Choroid plexus epithelial cell (primary cell): ENCODE results near the gene IL11RA.

ENCODE experiments used
- DNase-seq: peaks from one replicate; pipeline ENCODE4 v3.0.0-alpha.2; 2010; ENCODE audit warnings: low read depth
- H3K4me3 ChIP-seq: 2 replicates; pipeline ENCODE4 v1.5.1; 2011; ENCODE audit warnings: low read depth, mild to moderate bottlenecking, control low read depth, low read length, moderate library complexity
- TF ChIP-seq, protein P1 (sequence below): conservative IDR thresholded peaks from 2 replicates; pipeline ENCODE4 v1.5.1; 2011; ENCODE audit warnings: low read depth, mild to moderate bottlenecking, control low read depth, inconsistent platforms, low read length, moderate library complexity

Gene IL11RA

DNA sequence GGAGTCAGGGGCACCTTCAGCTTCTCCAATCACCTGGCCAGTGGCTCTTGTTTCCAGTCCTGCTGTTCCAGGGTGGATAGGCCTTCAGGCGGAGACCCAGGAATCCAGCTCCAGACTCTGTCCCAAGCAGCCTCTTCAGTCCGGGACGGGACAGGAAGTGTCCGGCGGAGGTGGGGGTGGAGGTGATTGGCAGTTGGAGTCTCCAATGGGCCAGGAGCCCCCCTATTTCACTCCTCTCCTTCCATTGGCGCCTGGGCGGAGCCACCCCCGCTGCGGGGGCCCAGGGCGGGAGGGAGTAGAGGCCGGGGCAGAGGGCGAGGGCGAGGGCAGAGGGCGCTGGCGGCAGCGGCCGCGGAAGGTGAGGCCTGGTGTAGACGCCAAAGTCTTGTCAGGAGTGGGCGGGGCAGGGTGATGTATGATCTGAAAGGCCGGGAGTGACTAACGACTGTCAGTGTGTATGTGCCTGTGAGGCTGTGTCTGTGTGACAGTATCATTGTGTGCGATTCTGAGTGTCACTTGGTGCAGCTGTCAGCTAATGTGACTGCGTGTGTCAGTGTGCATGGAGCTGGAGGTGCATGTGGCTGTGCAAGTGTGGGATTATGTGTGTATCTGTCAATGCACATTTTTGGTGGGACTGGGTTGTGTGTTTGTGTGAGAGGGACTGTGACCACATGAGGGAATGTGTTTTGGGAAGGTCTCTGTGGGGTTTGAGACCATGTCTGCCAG is at the start of gene IL11RA:
TSS of gene IL11RA (plus strand) at position 310 of the 726 bp plus-strand sequence. CDS start 3,033 bp downstream, outside the sequence.
- DNase-seq = peak; percentile 83
- TF ChIP-seq, protein P1, sequence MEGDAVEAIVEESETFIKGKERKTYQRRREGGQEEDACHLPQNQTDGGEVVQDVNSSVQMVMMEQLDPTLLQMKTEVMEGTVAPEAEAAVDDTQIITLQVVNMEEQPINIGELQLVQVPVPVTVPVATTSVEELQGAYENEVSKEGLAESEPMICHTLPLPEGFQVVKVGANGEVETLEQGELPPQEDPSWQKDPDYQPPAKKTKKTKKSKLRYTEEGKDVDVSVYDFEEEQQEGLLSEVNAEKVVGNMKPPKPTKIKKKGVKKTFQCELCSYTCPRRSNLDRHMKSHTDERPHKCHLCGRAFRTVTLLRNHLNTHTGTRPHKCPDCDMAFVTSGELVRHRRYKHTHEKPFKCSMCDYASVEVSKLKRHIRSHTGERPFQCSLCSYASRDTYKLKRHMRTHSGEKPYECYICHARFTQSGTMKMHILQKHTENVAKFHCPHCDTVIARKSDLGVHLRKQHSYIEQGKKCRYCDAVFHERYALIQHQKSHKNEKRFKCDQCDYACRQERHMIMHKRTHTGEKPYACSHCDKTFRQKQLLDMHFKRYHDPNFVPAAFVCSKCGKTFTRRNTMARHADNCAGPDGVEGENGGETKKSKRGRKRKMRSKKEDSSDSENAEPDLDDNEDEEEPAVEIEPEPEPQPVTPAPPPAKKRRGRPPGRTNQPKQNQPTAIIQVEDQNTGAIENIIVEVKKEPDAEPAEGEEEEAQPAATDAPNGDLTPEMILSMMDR = no peak
- peak within 1 kb of the TSS; percentile 38 for H3K4me3 ChIP-seq

- TF ChIP-seq, protein P1 = peak; percentile 94
- peak; percentile 82 for DNase-seq
- H3K4me3 ChIP-seq = no peak overlapping the region
Observed at GRCh38 chr9:34603610-34604231, 48.3 kb upstream of the IL11RA start.

GRCh38 chr9:34606190-34606589 is 45.8 kb upstream of the IL11RA start:
- DNase-seq = no peak
- TF ChIP-seq, protein P1 = no peak
- H3K4me3 ChIP-seq = no peak overlapping the region

DNA sequence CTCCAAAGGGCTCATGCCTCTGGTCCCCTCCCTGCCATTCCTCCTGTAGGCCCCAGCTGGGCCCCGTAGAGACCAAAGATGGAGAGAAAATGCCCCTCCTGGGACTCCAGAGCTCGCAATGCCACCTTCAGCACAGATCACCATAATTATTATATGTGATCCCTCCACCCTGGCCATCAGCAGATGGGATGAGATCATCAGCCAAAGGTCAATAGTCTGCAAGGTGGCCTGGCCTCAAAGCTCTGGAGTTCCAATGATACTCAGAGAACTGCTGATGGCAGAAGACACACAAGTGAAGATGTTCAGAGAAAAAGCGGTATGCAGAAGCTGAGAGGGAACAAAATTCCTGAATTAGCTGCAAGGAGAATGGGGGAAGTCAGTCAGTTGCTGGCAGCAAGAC is 45.1 kb upstream of the IL11RA start:
- DNase-seq = no peak
- TF ChIP-seq, protein P1 = no peak
- no peak overlapping the region for H3K4me3 ChIP-seq

DNA sequence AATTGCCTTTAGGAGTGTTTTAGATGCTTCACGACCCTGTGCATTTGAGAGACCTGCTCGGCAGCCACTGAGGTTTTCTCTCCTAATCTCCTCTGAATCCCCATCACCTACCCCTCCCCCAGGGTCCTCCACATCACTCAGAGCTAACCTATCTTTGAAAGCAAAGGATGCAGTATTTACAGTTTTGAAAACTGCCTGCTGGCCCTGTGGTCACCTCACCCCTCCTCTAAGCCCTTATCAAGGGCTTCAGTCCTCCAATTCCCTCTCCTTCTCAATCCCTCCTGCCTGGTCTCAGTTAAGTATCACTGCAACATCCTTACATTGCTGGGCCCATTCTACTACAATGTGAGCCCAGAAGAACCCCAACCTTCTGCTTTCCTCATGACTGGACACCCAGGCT is 44.7 kb upstream of the IL11RA start:
- no peak overlapping the region for H3K4me3 ChIP-seq
- DNase-seq = no peak
- TF ChIP-seq, protein P1 = no peak

DNA sequence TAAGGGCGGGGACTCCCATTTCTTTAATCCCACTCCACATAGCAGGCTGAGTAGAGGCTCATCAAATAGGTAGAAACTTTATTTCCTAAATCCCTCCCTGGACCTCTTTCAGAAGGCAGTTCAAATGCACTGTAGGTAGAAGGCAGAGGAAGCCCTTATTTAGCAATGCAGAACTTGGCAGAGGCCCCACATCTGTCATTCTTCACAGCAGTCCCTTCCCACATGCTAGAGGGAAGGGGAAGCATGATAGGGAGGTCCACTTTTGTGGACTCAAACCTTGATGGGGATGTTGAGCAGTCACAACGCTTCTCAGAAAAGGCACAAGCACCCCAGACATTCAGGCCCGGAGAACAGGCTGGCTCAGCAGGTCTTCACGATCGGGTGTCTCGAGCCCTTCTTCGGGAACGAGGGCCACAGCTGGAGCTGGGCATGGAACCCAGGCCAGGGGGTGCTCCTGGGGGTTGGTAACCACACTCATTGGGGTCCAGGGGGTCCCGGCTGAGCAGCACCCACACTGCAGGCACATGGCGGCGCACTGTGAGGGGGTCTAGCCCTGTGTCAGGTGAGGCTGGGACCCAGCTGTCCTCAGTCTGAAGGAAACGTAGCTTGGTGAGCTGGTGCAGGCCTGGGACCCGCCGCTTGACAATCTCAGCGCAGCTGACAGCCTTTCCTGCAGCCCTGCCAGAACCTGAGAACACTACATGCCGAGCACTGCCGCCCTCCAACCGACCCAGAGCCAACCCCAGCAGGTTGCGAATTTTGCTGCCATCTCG is 41.4 kb upstream of the IL11RA start:
- DNase-seq = peak; percentile 47
- TF ChIP-seq, protein P1 = no peak
- peak overlapping the region; percentile 80 for H3K4me3 ChIP-seq
